ENCODE measurements around the gene SLC22A5. TPM values are rescaled to one million over a fixed set of nuclear protein-coding genes. Genes with fewer than 3 reads are reported as not detected.

The SLC22A5 gene
- total and polyA plus RNA-seq, 2 donors (not counting 3 experiments of a cell fraction or from before 2014, with no cell fraction given), result 3.6 to 9.3 TPM

DNA sequence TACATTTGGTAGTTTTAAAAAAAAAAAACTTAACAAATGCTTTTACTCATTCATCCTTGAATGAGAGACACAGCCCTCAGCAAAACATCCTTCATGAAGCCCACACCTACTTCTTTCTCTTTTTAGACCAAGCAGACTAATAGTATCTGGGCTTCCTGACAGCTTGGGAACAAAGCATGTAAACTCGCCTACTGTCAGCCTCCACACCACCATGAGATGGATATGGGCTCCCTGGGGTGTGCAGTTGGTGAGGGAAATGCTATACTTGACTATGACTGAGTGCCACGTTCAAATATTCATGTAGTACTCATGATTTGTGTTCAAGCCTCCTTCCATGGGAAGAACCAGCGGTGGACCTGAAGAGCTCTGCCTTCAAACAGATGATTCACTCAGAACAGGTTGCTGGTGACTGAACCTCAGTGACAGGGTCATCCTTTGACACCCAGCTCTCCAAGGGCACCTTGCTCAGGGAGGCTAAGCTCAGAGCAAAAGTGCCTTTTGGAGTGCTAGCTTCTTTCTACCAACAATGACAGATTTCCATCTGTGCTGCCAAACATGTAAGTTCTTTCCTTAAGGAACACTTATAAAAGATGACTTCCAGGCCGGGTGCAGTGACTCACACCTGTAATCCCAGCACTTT lies 36.8 kb downstream of the SLC22A5 start:
- Histone ChIP-seq H3K4me2 (ENCODE audit: insufficient read depth, low read length) (no peak overlapping the region), H3K9me3 (replicated peaks; ENCODE audit: control insufficient read depth, insufficient read depth, low read length) (no peaks in the 10 kb centered on the region), H3K79me2 (ENCODE audit: control insufficient read depth, insufficient read depth, low read length) (peaks cover 3% of the 10 kb centered on the region), H3K27me3 (ENCODE audit: control insufficient read depth in 2 of 2, insufficient read depth in 2 of 2, low read length in 2 of 2) (no peaks in the 10 kb centered on the region), H3K9me1 (replicated peaks; ENCODE audit: control insufficient read depth, extremely low read depth, insufficient read depth, low read length) (no peaks in the 10 kb centered on the region), H3K27ac (ENCODE audit: insufficient read depth, low read depth, low read length) (no peak overlapping the region), H3K4me3 (replicated peaks in 1 of 3; ENCODE audit: insufficient read depth in 1 of 3, low read depth in 1 of 3, low read length in 3 of 3) (no peak overlapping the region), H3K9ac (replicated peaks; ENCODE audit: extremely low read depth, insufficient read depth, low read length) (no peak overlapping the region), H2AFZ (ENCODE audit: low read depth, low read length) (no peak overlapping the region), H3K4me1 (ENCODE audit: control insufficient read depth, extremely low read depth, insufficient read depth, low read length) (peaks cover 19% of the 10 kb centered on the region), H3K36me3 (ENCODE audit: control insufficient read depth in 2 of 2, extremely low read depth in 1 of 2, insufficient read depth in 2 of 2, low read length in 2 of 2) (no peaks in the 10 kb centered on the region), H4K20me1 (replicated peaks; ENCODE audit: control insufficient read depth, extremely low read depth, insufficient read depth, low read length) (no peaks in the 10 kb centered on the region)
- ChIA-PET CTCF (interaction anchor here (0.8 to 1.5 kb wide), 3 partner anchors 9 to 94 kb away, joined by 3 read pairs; no protein-coding TSS in a partner anchor), POLR2A (no interaction called here)
- TF ChIP-seq EZH2 (IDR thresholded peaks at IDR 0.05; ENCODE audit: borderline replicate concordance, low read depth, low read length, severe bottlenecking) (no peak), CTCF (IDR thresholded peaks at IDR 0.05; ENCODE audit: extremely low read depth in 1 of 2, insufficient read depth in 1 of 2, low read depth in 1 of 2, low read length in 2 of 2) (no peak), JUN (IDR thresholded peaks at IDR 0.05; ENCODE audit: borderline replicate concordance, insufficient read depth, insufficient read length, low read depth) (no peak), POLR2AphosphoS5 (IDR thresholded peaks at IDR 0.05; ENCODE audit: insufficient read depth, low read depth, low read length) (no peak), POLR2A (IDR thresholded peaks at IDR 0.05; ENCODE audit: low read depth, low read length) (no peak), GATA2 (IDR thresholded peaks at IDR 0.05; ENCODE audit: insufficient read depth, insufficient read length, low read depth, low read length) (no peak), MYC (IDR thresholded peaks at IDR 0.05; ENCODE audit: low read depth, low read length) (no peak)
- FAIRE-seq, result no peak
- dilution Hi-C loops (cut with MboI; ENCODE audit: extremely low pct_ligation_motif_present, low sequenced_read_pairs) (no loop called here), intact Hi-C loops (cut with micrococcal nuclease) (no loop called here)
- DNase-seq (ENCODE audit: low read depth, low spot score), result no peak
- BruUV-seq (replicated peaks), result no TSS peak
